ENCODE data around the gene CCDC88A. TPM values are rescaled to one million over a fixed set of nuclear protein-coding genes. Genes with fewer than 3 reads are reported as not detected.
"Not testable (repeated sequence)": the region's sequence is repeated elsewhere in the genome, so short reads cannot be mapped to it uniquely, and the experiment has no call there.

The CCDC88A gene
- total RNA-seq, 1 experiment from 2014 or later: 27.2 TPM

- H3K9ac ChIP-seq (ENCODE audit: low read length); BruUV-seq (replicated peaks); H3K4me2 ChIP-seq (ENCODE audit: low read length); CTCF ChIA-PET; H2AFZ ChIP-seq (ENCODE audit: low read depth, low read length, poor library complexity, severe bottlenecking); H3K4me3 ChIP-seq (replicated peaks in 1 of 2; ENCODE audit: low read depth in 1 of 2, low read length in 2 of 2); DNase-seq (ENCODE audit: low read depth, low spot score); H3K9me2 ChIP-seq (ENCODE audit: insufficient read depth); POLR2A ChIA-PET; ATAC-seq; intact Hi-C loops (cut with micrococcal nuclease); H4K20me1 ChIP-seq (ENCODE audit: insufficient read depth); H3K4me1 ChIP-seq (ENCODE audit: control insufficient read depth in 1 of 2, insufficient read depth in 2 of 2, low read length in 2 of 2); H3K79me2 ChIP-seq (ENCODE audit: insufficient read depth, low read length); H3K9me3 ChIP-seq (ENCODE audit: control insufficient read depth in 1 of 2, insufficient read depth in 1 of 2, low read depth in 1 of 2, low read length in 2 of 2); H3K27ac ChIP-seq (ENCODE audit: low read depth, low read length); H3K27me3 ChIP-seq (ENCODE audit: insufficient read depth, low read length): not testable (repeated sequence)
- RAD21 ChIA-PET (ENCODE audit: low non-redundant PET in 1 of 2, low total read pairs in 2 of 2, uncharacterized antibody in 2 of 2, unreplicated experiment in 2 of 2): interaction anchor here in 1 of 2 experiments (0.6 kb wide), 1 partner anchor 9 kb away, joined by 4 read pairs; no protein-coding TSS in a partner anchor
- peaks cover 16 to 28% of the 10 kb centered on the region in 2 experiments for H3K36me3 ChIP-seq (ENCODE audit: control insufficient read depth in 1 of 2, insufficient read depth in 2 of 2, low read length in 2 of 2)
Observed at GRCh38 chr2:55259586-55259985, 160.1 kb downstream of the CCDC88A start.

- CTCF ChIA-PET: no interaction called here
Observed at GRCh38 chr2:55252832-55253231, 166.8 kb downstream of the CCDC88A start.

More at GRCh38 chr2:55252832-55253231, 166.8 kb downstream of the CCDC88A start:
- Histone ChIP-seq H3K79me2 (ENCODE audit: insufficient read depth, low read length) (no peaks in the 10 kb centered on the region), H4K20me1 (ENCODE audit: insufficient read depth) (no peaks in the 10 kb centered on the region), H3K4me3 (replicated peaks in 1 of 2; ENCODE audit: low read depth in 1 of 2, low read length in 2 of 2) (no peak overlapping the region), H2AFZ (ENCODE audit: low read depth, low read length, poor library complexity, severe bottlenecking) (no peak overlapping the region), H3K27ac (ENCODE audit: low read depth, low read length) (no peak overlapping the region), H3K4me2 (ENCODE audit: low read length) (no peak overlapping the region), H3K9ac (ENCODE audit: low read length) (no peak overlapping the region), H3K36me3 (ENCODE audit: control insufficient read depth in 1 of 2, insufficient read depth in 2 of 2, low read length in 2 of 2) (peaks cover 9 to 18% of the 10 kb centered on the region in 2 experiments; a peak in 3 of 4 replicates), H3K9me3 (ENCODE audit: control insufficient read depth in 1 of 2, insufficient read depth in 1 of 2, low read depth in 1 of 2, low read length in 2 of 2) (no peaks in the 10 kb centered on the region), H3K27me3 (ENCODE audit: insufficient read depth, low read length) (no peaks in the 10 kb centered on the region), H3K4me1 (ENCODE audit: control insufficient read depth in 1 of 2, insufficient read depth in 2 of 2, low read length in 2 of 2) (no peaks in the 10 kb centered on the region), H3K9me2 (ENCODE audit: insufficient read depth) (no peaks in the 10 kb centered on the region)
- ChIA-PET RAD21 (ENCODE audit: low non-redundant PET in 1 of 2, low total read pairs in 2 of 2, uncharacterized antibody in 2 of 2, unreplicated experiment in 2 of 2) (no interaction called here), POLR2A (no interaction called here)
- intact Hi-C loops (cut with micrococcal nuclease): no loop called here
- TF ChIP-seq ELF1 (IDR thresholded peaks at IDR 0.05; ENCODE audit: borderline replicate concordance, low read depth): no peak
- no peak for TF ChIP-seq SRF (IDR thresholded peaks at IDR 0.05; ENCODE audit: low read depth)
- TF ChIP-seq CEBPB (IDR thresholded peaks at IDR 0.05; ENCODE audit: low read depth): no peak
- no peak for TF ChIP-seq ZBTB33 (IDR thresholded peaks at IDR 0.05; ENCODE audit: extremely low read depth, insufficient replicate concordance, low read length)
- no peak for TF ChIP-seq ZFX (IDR thresholded peaks at IDR 0.05)
- TF ChIP-seq FOSL1 (IDR thresholded peaks at IDR 0.05; ENCODE audit: low read depth): no peak
- TF ChIP-seq POLR2AphosphoS5 (IDR thresholded peaks at IDR 0.05; ENCODE audit: low read depth, low read length): no peak
- no peak for TF ChIP-seq EZH2 (IDR thresholded peaks at IDR 0.05)
- TF ChIP-seq SP1 (IDR thresholded peaks at IDR 0.05; ENCODE audit: low read depth): no peak
- TF ChIP-seq TCF7L2 (IDR thresholded peaks at IDR 0.05; ENCODE audit: borderline replicate concordance, extremely low read depth, insufficient read depth, insufficient read length): no peak
- TF ChIP-seq, protein P1, sequence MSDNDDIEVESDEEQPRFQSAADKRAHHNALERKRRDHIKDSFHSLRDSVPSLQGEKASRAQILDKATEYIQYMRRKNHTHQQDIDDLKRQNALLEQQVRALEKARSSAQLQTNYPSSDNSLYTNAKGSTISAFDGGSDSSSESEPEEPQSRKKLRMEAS (IDR thresholded peaks at IDR 0.05): no peak
- TF ChIP-seq YY1 (IDR thresholded peaks at IDR 0.05; ENCODE audit: extremely low read depth, insufficient replicate concordance, low read depth, low read length): no peak
- TF ChIP-seq SIN3A (IDR thresholded peaks at IDR 0.05; ENCODE audit: low read depth): no peak
- no peak for TF ChIP-seq CTCF (IDR thresholded peaks at IDR 0.05 in 2 of 3, conservative IDR thresholded peaks at IDR 0.05 in 1 of 3; ENCODE audit: borderline replicate concordance in 1 of 3, insufficient read depth in 1 of 3, low read depth in 2 of 3, low read length in 2 of 3)
- no peak for TF ChIP-seq ATF3 (IDR thresholded peaks at IDR 0.05)
- DNase-seq (ENCODE audit: low read depth, low spot score): no peak
- no peak for ATAC-seq
- no TSS peak for BruUV-seq (replicated peaks)

Data from HCT116 (cell line).